ENCODE results near the gene GNAI3. TPM values are rescaled to one million over a fixed set of nuclear protein-coding genes. Genes with fewer than 3 reads are reported as not detected.

Gene GNAI3
- total and polyA plus RNA-seq, 2 experiments from 2014 or later = 8.9 to 11.5 TPM

DNA sequence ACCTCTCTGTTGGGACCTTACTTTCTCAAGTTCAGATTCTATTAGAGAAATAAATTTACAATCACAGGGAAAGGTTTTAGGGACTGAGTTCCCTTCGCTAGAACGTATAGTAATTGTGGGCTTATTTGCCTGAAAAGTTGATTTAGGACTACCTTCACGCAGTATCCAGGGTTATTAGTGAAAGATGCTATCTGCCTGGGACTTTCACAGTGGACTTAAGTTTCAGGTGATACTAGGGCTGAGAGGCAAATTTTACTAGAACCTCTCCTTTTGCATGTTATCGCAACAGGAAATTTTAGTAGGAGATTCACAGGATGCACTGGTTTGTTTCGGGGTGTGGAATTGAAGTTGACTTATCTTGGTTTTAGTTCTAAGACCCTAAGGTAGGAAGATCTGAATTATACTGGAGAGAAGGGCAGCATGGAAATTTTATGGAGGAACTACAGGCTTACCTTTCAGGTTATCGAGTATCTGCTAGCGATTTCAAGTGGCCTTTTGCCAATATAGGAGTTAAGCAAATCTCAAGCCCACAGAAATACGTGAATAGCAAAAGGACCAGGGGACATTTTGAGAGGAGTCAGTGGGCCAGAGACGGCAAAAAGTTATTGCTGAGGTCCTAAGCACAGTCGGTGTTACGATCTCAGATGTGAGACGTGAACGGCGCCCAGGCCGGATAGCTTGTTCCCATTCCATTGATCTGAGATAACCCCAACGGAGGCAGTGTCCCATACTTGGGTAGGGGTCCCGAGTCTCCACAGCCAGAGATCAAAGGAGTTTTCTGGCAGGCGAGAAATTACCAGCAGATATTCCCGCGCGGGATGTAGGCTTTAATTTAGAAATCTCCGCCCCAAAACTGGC lies 723 bp upstream of the GNAI3 start:
- 13% methylated on average over 22 of the region's 22 CpGs for WGBS (ENCODE audit: low lambda C conversion rate, missing lambda C conversion rate)
- peaks cover 56% of the 10 kb centered on the region for H3K79me2 ChIP-seq
- peak overlapping the region; percentile 87 for H3K4me2 ChIP-seq
- H3K9me3 ChIP-seq (ENCODE audit: low read depth) = no peaks in the 10 kb centered on the region
- H2AFZ ChIP-seq = peak overlapping the region; percentile 44
- peak; percentile 47 for DNase-seq (ENCODE audit: low spot score)
- H3K36me3 ChIP-seq (replicated peaks; ENCODE audit: insufficient read depth, low read depth) = no peaks in the 10 kb centered on the region
- peaks cover 34% of the 10 kb centered on the region for H4K20me1 ChIP-seq (ENCODE audit: insufficient read depth, poor library complexity, severe bottlenecking)
- no peaks in the 10 kb centered on the region for H3K9me2 ChIP-seq (replicated peaks; ENCODE audit: insufficient read depth)
- TF ChIP-seq CTCF (IDR thresholded peaks at IDR 0.05; ENCODE audit: poor library complexity) = no peak
- H3K27me3 ChIP-seq = no peaks in the 10 kb centered on the region
- peak overlapping the region; percentile 98 for H3K27ac ChIP-seq
- H3K4me3 ChIP-seq = peak overlapping the region; percentile 69
- H3K4me1 ChIP-seq (ENCODE audit: insufficient read depth) = peaks cover 21% of the 10 kb centered on the region

- H4K20me1 ChIP-seq (ENCODE audit: insufficient read depth, poor library complexity, severe bottlenecking) = peaks cover 98% of the 10 kb centered on the region
- H3K4me2 ChIP-seq = no peak overlapping the region
- peaks cover 100% of the 10 kb centered on the region for H3K79me2 ChIP-seq
Measured at GRCh38 chr1:109556563-109556962, 8.1 kb downstream of the GNAI3 start.

DNA sequence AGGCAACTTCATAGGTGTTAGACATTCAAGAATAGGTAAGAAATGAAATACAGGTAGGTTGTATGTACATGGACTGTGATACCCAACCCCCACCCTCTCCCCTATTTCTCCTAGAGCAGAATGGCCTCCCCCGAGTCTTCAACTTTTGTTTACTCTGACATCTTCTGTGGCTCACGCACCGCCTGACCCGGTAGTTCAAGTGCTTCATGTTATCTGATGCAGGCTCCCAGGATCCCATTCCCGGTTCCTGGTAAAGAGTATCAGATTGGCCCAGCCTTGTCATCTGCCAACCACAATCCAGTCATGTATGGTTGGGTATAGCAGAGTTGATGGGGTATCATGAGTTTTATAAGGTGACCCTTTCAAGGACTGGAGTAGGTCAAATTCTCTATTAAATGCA lies 9.1 kb downstream of the GNAI3 start:
- Histone ChIP-seq H4K20me1 (ENCODE audit: insufficient read depth, poor library complexity, severe bottlenecking) (peaks cover 98% of the 10 kb centered on the region), H3K27ac (no peak overlapping the region), H3K27me3 (no peaks in the 10 kb centered on the region), H3K9me3 (ENCODE audit: low read depth) (no peaks in the 10 kb centered on the region), H3K36me3 (replicated peaks; ENCODE audit: insufficient read depth, low read depth) (no peaks in the 10 kb centered on the region), H2AFZ (no peak overlapping the region), H3K79me2 (peaks cover 100% of the 10 kb centered on the region), H3K4me3 (no peak overlapping the region), H3K4me1 (ENCODE audit: insufficient read depth) (peaks cover 13% of the 10 kb centered on the region), H3K4me2 (no peak overlapping the region), H3K9me2 (replicated peaks; ENCODE audit: insufficient read depth) (no peaks in the 10 kb centered on the region)
- WGBS (ENCODE audit: low lambda C conversion rate, missing lambda C conversion rate) = 79% methylated on average over 5 of the region's 5 CpGs
- TF ChIP-seq EZH2phosphoT487 (IDR thresholded peaks at IDR 0.05; ENCODE audit: low read depth, severe bottlenecking, unreplicated experiment) = no peak
- no peak for TF ChIP-seq CTCF (IDR thresholded peaks at IDR 0.05; ENCODE audit: poor library complexity)
- TF ChIP-seq EZH2 (IDR thresholded peaks at IDR 0.05; ENCODE audit: borderline replicate concordance) = no peak
- DNase-seq (ENCODE audit: low spot score) = no peak

More at GRCh38 chr1:109556563-109556962, 8.1 kb downstream of the GNAI3 start:
- WGBS (ENCODE audit: low lambda C conversion rate, missing lambda C conversion rate) = 95% methylated on average over 2 of the region's 2 CpGs
- no peak for DNase-seq (ENCODE audit: low spot score)
- TF ChIP-seq CTCF (IDR thresholded peaks at IDR 0.05; ENCODE audit: poor library complexity) (no peak), EZH2phosphoT487 (IDR thresholded peaks at IDR 0.05; ENCODE audit: low read depth, severe bottlenecking, unreplicated experiment) (no peak), EZH2 (IDR thresholded peaks at IDR 0.05; ENCODE audit: borderline replicate concordance) (no peak)
- no peaks in the 10 kb centered on the region for H3K27me3 ChIP-seq
- H2AFZ ChIP-seq = no peak overlapping the region
- H3K4me1 ChIP-seq (ENCODE audit: insufficient read depth) = peaks cover 8% of the 10 kb centered on the region
- H3K36me3 ChIP-seq (replicated peaks; ENCODE audit: insufficient read depth, low read depth) = no peaks in the 10 kb centered on the region
- H3K9me3 ChIP-seq (ENCODE audit: low read depth) = no peaks in the 10 kb centered on the region
- H3K9me2 ChIP-seq (replicated peaks; ENCODE audit: insufficient read depth) = no peaks in the 10 kb centered on the region
- H3K27ac ChIP-seq = no peak overlapping the region
- H3K4me3 ChIP-seq = no peak overlapping the region

Data from hepatocyte (in vitro differentiated cells).